MM.1S (cell line): ENCODE results near the gene OR4M1.
"Not testable (repeated sequence)": the region's sequence is repeated elsewhere in the genome, so short reads cannot be mapped to it uniquely, and the experiment has no call there.

ENCODE experiments used
- DNase-seq: peaks from one replicate; pipeline ENCODE4 v3.0.0-alpha.2; 2015
- H2AFZ ChIP-seq: fragments of 300-600 bp; sonication (generic); 2 replicates; pipeline ENCODE4 v1.6.0; 2016; ENCODE audit warnings: antibody characterized with exemption, low read length
- H3F3A ChIP-seq: fragments of 300-600 bp; sonication (generic); 2 replicates; pipeline ENCODE4 v1.6.1; 2016; ENCODE audit warnings: mild to moderate bottlenecking, antibody characterized with exemption, low read length, moderate library complexity, mixed read lengths; ENCODE audit not compliant: insufficient read depth
- H3K27ac ChIP-seq: fragments of 300-600 bp; sonication (generic); 2 replicates; pipeline ENCODE4 v1.5.1; 2016; ENCODE audit warnings: mild to moderate bottlenecking, low read length
- H3K27me3 ChIP-seq: fragments of 300-600 bp; sonication (generic); replicated peaks from 2 replicates; pipeline ENCODE4 v1.6.0; 2016; ENCODE audit warnings: low read length; ENCODE audit not compliant: insufficient read depth
- H3K36me3 ChIP-seq: fragments of 300-600 bp; sonication (generic); replicated peaks from 2 replicates; pipeline ENCODE4 v1.6.1; 2016; ENCODE audit warnings: mild to moderate bottlenecking, low read length, mixed read lengths; ENCODE audit not compliant: insufficient read depth
- H3K4me1 ChIP-seq: fragments of 300-600 bp; sonication (generic); 2 replicates; pipeline ENCODE4 v1.6.1; 2016; ENCODE audit warnings: low read length, mixed read lengths
- H3K4me2 ChIP-seq: fragments of 300-600 bp; sonication (generic); 2 replicates; pipeline ENCODE4 v1.6.0; 2016; ENCODE audit warnings: low read depth, low read length
- H3K4me3 ChIP-seq: fragments of 300-600 bp; sonication (generic); 2 replicates; pipeline ENCODE4 v1.5.1; 2016; ENCODE audit warnings: low read length, mixed read lengths
- H3K79me2 ChIP-seq: fragments of 300-600 bp; sonication (generic); 2 replicates; pipeline ENCODE4 v1.6.1; 2016; ENCODE audit warnings: mixed run types, low read length, mixed read lengths
- H3K9ac ChIP-seq: fragments of 300-600 bp; sonication (generic); 2 replicates; pipeline ENCODE4 v1.6.1; 2016; ENCODE audit warnings: low read length, mixed read lengths
- H3K9me2 ChIP-seq: fragments of 300-600 bp; sonication (generic); replicated peaks from 2 replicates; pipeline ENCODE4 v1.6.1; 2016; ENCODE audit warnings: mild to moderate bottlenecking, low read length, mixed read lengths; ENCODE audit not compliant: insufficient read depth
- H3K9me3 ChIP-seq: fragments of 300-600 bp; sonication (generic); replicated peaks from 2 replicates; pipeline ENCODE4 v1.6.1; 2016; ENCODE audit warnings: mild to moderate bottlenecking, low read length, mixed read lengths; ENCODE audit not compliant: insufficient read depth
- H4K20me1 ChIP-seq: fragments of 300-600 bp; sonication (generic); 2 replicates; pipeline ENCODE4 v1.6.1; 2016; ENCODE audit warnings: mild to moderate bottlenecking, low read length, moderate library complexity, mixed read lengths; ENCODE audit not compliant: insufficient read depth
- CTCF ChIP-seq: fragments of 300-600 bp; sonication (generic); IDR thresholded peaks from 2 replicates; pipeline ENCODE4 v1.5.1; 2016; ENCODE audit warnings: antibody characterized with exemption, low read length, mixed read lengths
- EZH2 ChIP-seq: fragments of 300-600 bp; sonication (generic); optimal IDR thresholded peaks from 2 replicates; pipeline ENCODE3; 2017; ENCODE audit warnings: low read depth, mild to moderate bottlenecking, antibody characterized with exemption, low read length, mixed read lengths
- EZH2phosphoT487 ChIP-seq: fragments of 300-600 bp; sonication (generic); IDR thresholded peaks from 2 replicates; pipeline ENCODE4 v1.6.1; 2018; ENCODE audit warnings: antibody characterized with exemption, low read length

OR4M1 gene

GRCh38 chr14:19819879-19820278 is 46.6 kb downstream of the OR4M1 start:
- DNase-seq, H3F3A ChIP-seq, H4K20me1 ChIP-seq, H3K4me2 ChIP-seq, H3K4me1 ChIP-seq, H3K36me3 ChIP-seq, H3K9me2 ChIP-seq, H3K4me3 ChIP-seq, H3K27me3 ChIP-seq, H3K79me2 ChIP-seq, H3K9ac ChIP-seq, H3K9me3 ChIP-seq, H3K27ac ChIP-seq, H2AFZ ChIP-seq: not testable (repeated sequence)

DNA sequence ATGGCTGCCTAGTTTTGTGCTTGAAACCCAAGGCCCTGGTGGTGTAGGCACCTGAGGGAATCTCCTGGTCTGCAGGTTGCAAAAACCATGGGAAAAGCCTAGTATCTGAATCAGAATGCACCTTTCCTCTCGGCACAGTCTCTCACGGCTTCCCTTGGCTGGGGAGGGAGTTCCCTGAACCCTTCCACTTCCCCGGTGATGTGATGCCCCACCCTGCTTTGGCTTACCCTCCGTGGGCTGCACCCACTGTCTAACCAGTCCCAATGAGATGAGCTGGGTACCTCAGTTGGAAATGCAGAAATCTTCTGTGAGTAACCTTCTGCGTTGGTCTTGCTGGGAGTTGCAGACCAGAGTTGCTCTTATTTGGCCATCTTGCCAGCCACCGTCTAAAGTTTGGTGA is 47.7 kb downstream of the OR4M1 start:
- H3K27ac ChIP-seq, DNase-seq, H3K9me3 ChIP-seq, H3K4me1 ChIP-seq, H3K4me3 ChIP-seq, H2AFZ ChIP-seq, H3K9me2 ChIP-seq, H3K4me2 ChIP-seq, H3K9ac ChIP-seq, H3F3A ChIP-seq, H3K36me3 ChIP-seq, H4K20me1 ChIP-seq, H3K27me3 ChIP-seq, H3K79me2 ChIP-seq: not testable (repeated sequence)

DNA sequence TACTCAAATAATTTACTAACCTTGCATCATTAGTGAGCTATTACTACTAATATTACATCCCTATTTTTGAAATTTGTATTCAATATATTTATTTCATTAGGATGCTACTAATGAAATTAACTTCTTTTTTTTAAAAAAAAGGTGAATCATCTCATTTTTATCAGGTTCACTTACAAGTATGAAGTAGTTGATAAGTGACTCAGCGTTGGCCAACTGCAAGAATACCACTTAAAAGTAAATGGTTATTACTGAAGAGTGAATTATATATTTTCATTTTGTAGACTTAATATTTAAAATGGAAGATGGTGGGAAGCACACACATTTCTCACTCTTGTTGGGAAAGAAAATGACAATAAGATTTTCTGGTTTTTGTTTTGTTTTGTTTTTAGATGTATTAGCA is 49.9 kb downstream of the OR4M1 start:
- H3K9me2 ChIP-seq = no peaks in the 10 kb centered on the region
- TF ChIP-seq EZH2phosphoT487 = no peak
- no peak for TF ChIP-seq EZH2
- no peak for TF ChIP-seq CTCF
- no peak overlapping the region for H3K9ac ChIP-seq
- H3K27me3 ChIP-seq = no peaks in the 10 kb centered on the region
- no peaks in the 10 kb centered on the region for H3F3A ChIP-seq
- no peak overlapping the region for H3K4me2 ChIP-seq
- no peaks in the 10 kb centered on the region for H3K79me2 ChIP-seq
- no peaks in the 10 kb centered on the region for H3K4me1 ChIP-seq
- no peaks in the 10 kb centered on the region for H4K20me1 ChIP-seq
- no peak for DNase-seq
- H3K27ac ChIP-seq = no peak overlapping the region
- no peak overlapping the region for H2AFZ ChIP-seq
- H3K4me3 ChIP-seq = no peak overlapping the region
- no peaks in the 10 kb centered on the region for H3K36me3 ChIP-seq
- no peaks in the 10 kb centered on the region for H3K9me3 ChIP-seq

GRCh38 chr14:19823765-19824164 is 50.5 kb downstream of the OR4M1 start:
- Histone ChIP-seq H3K4me2 (no peak overlapping the region), H3K79me2 (no peaks in the 10 kb centered on the region), H2AFZ (no peak overlapping the region), H3K9me2 (no peaks in the 10 kb centered on the region), H3K9me3 (no peaks in the 10 kb centered on the region), H3K27ac (no peak overlapping the region), H3F3A (no peaks in the 10 kb centered on the region), H3K36me3 (no peaks in the 10 kb centered on the region), H3K9ac (no peak overlapping the region), H3K4me3 (no peak overlapping the region), H3K27me3 (no peaks in the 10 kb centered on the region), H3K4me1 (no peaks in the 10 kb centered on the region), H4K20me1 (no peaks in the 10 kb centered on the region)
- no peak for DNase-seq
- no peak for TF ChIP-seq EZH2
- TF ChIP-seq EZH2phosphoT487 = no peak
- TF ChIP-seq CTCF = no peak

DNA sequence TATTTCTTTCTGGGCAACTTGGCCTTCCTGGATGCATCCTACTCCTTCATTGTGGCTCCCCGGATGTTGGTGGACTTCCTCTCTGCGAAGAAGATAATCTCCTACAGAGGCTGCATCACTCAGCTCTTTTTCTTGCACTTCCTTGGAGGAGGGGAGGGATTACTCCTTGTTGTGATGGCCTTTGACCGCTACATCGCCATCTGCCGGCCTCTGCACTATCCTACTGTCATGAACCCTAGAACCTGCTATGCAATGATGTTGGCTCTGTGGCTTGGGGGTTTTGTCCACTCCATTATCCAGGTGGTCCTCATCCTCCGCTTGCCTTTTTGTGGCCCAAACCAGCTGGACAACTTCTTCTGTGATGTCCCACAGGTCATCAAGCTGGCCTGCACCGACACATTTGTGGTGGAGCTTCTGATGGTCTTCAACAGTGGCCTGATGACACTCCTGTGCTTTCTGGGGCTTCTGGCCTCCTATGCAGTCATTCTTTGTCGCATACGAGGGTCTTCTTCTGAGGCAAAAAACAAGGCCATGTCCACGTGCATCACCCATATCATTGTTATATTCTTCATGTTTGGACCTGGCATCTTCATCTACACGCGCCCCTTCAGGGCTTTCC is 54.4 kb downstream of the OR4M1 start:
- H3F3A ChIP-seq, H3K4me1 ChIP-seq, H3K79me2 ChIP-seq, H3K4me3 ChIP-seq, H3K9me2 ChIP-seq, H4K20me1 ChIP-seq, DNase-seq, H3K36me3 ChIP-seq, H3K27ac ChIP-seq, H3K27me3 ChIP-seq, H3K9ac ChIP-seq, H2AFZ ChIP-seq, H3K9me3 ChIP-seq, H3K4me2 ChIP-seq: not testable (repeated sequence)
